ENCODE data around the gene GNG2.
A peak's percentile ranks its signal among the peaks of the same experiment; 100 is the strongest.

The GNG2 gene

GRCh38 chr14:52014601-52015267 lies 154.3 kb downstream of the GNG2 start:
- no peak for DNase-seq (ENCODE audit: low read depth in 2 of 2)
- TF ChIP-seq, protein P1, sequence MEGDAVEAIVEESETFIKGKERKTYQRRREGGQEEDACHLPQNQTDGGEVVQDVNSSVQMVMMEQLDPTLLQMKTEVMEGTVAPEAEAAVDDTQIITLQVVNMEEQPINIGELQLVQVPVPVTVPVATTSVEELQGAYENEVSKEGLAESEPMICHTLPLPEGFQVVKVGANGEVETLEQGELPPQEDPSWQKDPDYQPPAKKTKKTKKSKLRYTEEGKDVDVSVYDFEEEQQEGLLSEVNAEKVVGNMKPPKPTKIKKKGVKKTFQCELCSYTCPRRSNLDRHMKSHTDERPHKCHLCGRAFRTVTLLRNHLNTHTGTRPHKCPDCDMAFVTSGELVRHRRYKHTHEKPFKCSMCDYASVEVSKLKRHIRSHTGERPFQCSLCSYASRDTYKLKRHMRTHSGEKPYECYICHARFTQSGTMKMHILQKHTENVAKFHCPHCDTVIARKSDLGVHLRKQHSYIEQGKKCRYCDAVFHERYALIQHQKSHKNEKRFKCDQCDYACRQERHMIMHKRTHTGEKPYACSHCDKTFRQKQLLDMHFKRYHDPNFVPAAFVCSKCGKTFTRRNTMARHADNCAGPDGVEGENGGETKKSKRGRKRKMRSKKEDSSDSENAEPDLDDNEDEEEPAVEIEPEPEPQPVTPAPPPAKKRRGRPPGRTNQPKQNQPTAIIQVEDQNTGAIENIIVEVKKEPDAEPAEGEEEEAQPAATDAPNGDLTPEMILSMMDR (IDR thresholded peaks at IDR 0.05; ENCODE audit: low read depth, low read length), result no peak
- no peak overlapping the region for H3K4me3 ChIP-seq (replicated peaks in 1 of 2; ENCODE audit: low read depth in 2 of 2, low read length in 2 of 2)

DNA sequence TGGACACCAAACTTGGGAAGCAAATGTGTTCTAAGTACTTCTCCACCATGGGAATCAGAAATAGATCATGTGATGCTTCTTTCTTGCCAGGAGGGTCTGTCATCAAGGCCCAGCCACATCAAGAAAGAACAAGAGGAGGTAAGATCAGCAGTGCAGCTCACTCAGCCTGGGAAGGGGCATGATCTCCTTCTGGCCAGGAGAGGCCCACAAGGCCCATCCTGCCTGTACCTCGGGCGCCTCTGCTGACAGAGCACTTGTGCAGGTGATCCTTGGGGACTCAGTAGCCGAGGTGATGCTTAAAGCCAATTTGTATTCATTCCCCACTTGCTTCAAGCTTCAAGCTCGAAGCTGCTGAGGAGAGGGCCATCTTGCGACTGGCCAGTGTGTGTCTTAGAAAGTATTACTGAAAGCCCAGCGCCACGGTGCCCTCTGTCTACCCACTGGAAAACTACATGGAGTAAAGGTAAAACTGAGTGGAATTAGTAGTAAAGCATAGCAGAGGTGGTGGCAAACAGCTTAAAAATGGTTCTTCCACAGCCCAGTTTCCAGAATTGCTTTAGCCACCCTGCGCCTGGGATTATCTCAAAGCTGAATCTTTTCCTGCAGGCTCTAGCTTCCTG lies 155.1 kb downstream of the GNG2 start:
- peak in 1 of 2 donors; percentile 48 for DNase-seq (ENCODE audit: low read depth in 2 of 2)
- H3K4me3 ChIP-seq (replicated peaks in 1 of 2; ENCODE audit: low read depth in 2 of 2, low read length in 2 of 2), result no peak overlapping the region
- TF ChIP-seq, protein P1 (IDR thresholded peaks at IDR 0.05; ENCODE audit: low read depth, low read length), result peak; percentile 65

DNA sequence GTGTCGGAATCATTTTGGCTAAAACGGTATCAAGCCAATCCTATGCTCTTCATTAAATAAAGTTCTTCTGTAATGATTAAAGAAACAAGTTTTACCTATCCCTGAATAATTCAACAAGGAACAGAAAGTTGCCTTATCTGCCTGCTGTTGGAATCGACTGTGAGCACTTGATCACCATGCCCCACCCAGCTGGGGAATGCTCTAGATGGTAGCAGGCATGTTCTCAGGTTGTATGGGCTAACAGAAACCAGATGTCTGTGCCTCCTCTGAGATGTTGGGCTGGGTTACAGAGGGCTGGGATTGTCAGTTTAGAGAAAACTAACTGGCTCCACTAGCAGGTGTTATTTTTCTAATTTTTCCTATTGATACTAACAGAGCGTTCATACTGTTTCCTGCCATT lies 157.8 kb downstream of the GNG2 start:
- TF ChIP-seq, protein P1 (IDR thresholded peaks at IDR 0.05; ENCODE audit: low read depth, low read length), result no peak
- DNase-seq (ENCODE audit: low read depth in 2 of 2), result peak in 1 of 2 donors; percentile 37

DNA sequence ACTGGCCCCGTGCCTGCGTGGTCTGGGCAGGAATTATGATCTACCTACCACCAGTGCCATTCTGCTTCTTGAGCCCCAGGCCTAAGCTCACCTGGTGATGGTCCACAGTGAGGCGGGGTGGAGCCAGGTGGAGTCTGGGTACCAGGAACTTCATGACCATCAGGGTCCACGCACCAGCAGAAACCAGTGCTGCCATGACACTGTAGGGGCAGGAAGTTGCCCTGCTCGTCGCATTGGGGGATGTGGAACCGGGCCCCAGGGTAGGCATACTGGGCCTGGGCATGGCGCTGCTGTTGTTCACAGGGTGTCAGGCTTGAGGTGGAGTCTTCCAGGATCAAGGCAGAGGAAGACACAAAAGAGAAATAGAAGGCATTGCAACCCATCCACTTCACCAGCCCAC lies 158.6 kb downstream of the GNG2 start:
- DNase-seq (ENCODE audit: low read depth in 2 of 2), result no peak
- TF ChIP-seq, protein P1 (IDR thresholded peaks at IDR 0.05; ENCODE audit: low read depth, low read length), result no peak

More for the DNA sequence above, 157.8 kb downstream of the GNG2 start:
- no peak overlapping the region for H3K4me3 ChIP-seq (replicated peaks in 1 of 2; ENCODE audit: low read depth in 2 of 2, low read length in 2 of 2)

More for the DNA sequence above, 158.6 kb downstream of the GNG2 start:
- no peak overlapping the region for H3K4me3 ChIP-seq (replicated peaks in 1 of 2; ENCODE audit: low read depth in 2 of 2, low read length in 2 of 2)

All from cardiac fibroblast (primary cell).